Tibial nerve (tissue), 4 donors: ENCODE measurements around the gene CACNA1S. TPM values are rescaled to one million over a fixed set of nuclear protein-coding genes. Genes with fewer than 3 reads are reported as not detected.

Experiments used
- DNase-seq, 2 donors: peaks; one replicate each; pipeline ENCODE4 v3.0.0-alpha.2; 2019; ENCODE audit warnings: low spot score in 2 of 2
- H3K27ac ChIP-seq, 4 donors: fragments of 200-600 bp; sonication (generic) in 3 of 4; one replicate each; pipeline ENCODE4 v1.5.1; 2017 to 2019; ENCODE audit warnings: mild to moderate bottlenecking in 1 of 4
- H3K27me3 ChIP-seq, 2 donors: fragments of 200-600 bp; sonication (generic) in 1 of 2; one replicate each; pipeline versions ENCODE4 v1.5.1 to v1.6.0; 2017 to 2019
- H3K36me3 ChIP-seq, 3 donors: fragments of 200-600 bp; sonication (generic); one replicate each; pipeline ENCODE4 v1.5.1; 2018 to 2019
- H3K4me1 ChIP-seq, 4 donors: fragments of 200-600 bp; sonication (generic) in 3 of 4; one replicate each; pipeline ENCODE4 v1.5.1; 2017 to 2019
- H3K4me3 ChIP-seq, 4 donors: fragments of 200-600 bp; sonication (generic) in 3 of 4; one replicate each; pipeline ENCODE4 v1.5.1; 2017 to 2019; ENCODE audit warnings: mild to moderate bottlenecking in 1 of 4, moderate library complexity in 1 of 4
- H3K9me3 ChIP-seq, 4 donors: fragments of 200-600 bp; sonication (generic) in 3 of 4; one replicate each; pipeline ENCODE4 v1.5.1; 2017 to 2019
- CTCF ChIP-seq, 5 experiments: fragments of 200-600 bp in 3 of 5; fragments of 450-650 bp in 2 of 5; sonication (generic) in 3 of 5; IDR thresholded peaks; one replicate each; pipeline ENCODE4 v1.5.1; 2016 to 2019; ENCODE audit warnings: antibody characterized with exemption in 5 of 5, mild to moderate bottlenecking in 3 of 5, moderate library complexity in 2 of 5
- EP300 ChIP-seq, 2 donors: sonication (generic); formaldehyde crosslinking; IDR thresholded peaks; one replicate each; pipeline ENCODE4 v1.6.1; 2017; ENCODE audit warnings: antibody characterized with exemption in 2 of 2, mild to moderate bottlenecking in 1 of 2
- POLR2A ChIP-seq, 2 donors: fragments of 450-650 bp; IDR thresholded peaks; one replicate each; pipeline ENCODE4 v1.6.1; 2017; ENCODE audit warnings: antibody characterized with exemption in 2 of 2, mild to moderate bottlenecking in 2 of 2, moderate library complexity in 2 of 2
- WGBS, 2 donors: methylation state at CpG; one replicate each; pipeline ENCODE4 v1.1.5; 2018; 5-methylcytosine and 5-hydroxymethylcytosine counted together
- total RNA-seq, 4 donors: library from RNA; depleted of rRNA; stranded (reverse); fragments of >200 nt; gene quantifications; one replicate each; pipeline ENCODE4 v1.1.0, GENCODE V29; 2016

Gene CACNA1S
- total RNA-seq, 4 donors from 2014 or later, result not detected

GRCh38 chr1:201066986-201067385 lies 45.2 kb downstream of the CACNA1S start:
- TF ChIP-seq CTCF (IDR thresholded peaks at IDR 0.05), result no peak
- no peak for TF ChIP-seq POLR2A (IDR thresholded peaks at IDR 0.05)
- TF ChIP-seq EP300 (IDR thresholded peaks at IDR 0.05), result no peak
- H3K9me3 ChIP-seq, result no peaks in the 10 kb centered on the region
- no peaks in the 10 kb centered on the region for H3K36me3 ChIP-seq

GRCh38 chr1:201065686-201066085 lies 46.5 kb downstream of the CACNA1S start:
- Histone ChIP-seq H3K27me3 (peaks cover 0 to 6% of the 10 kb centered on the region in 2 donors), H3K27ac (no peak overlapping the region), H3K4me1 (no peaks in the 10 kb centered on the region), H3K4me3 (no peak overlapping the region), H3K9me3 (no peaks in the 10 kb centered on the region), H3K36me3 (no peaks in the 10 kb centered on the region)
- 90% methylated on average over 10 of the region's 10 CpGs for WGBS, 2 donors
- TF ChIP-seq CTCF (IDR thresholded peaks at IDR 0.05) (no peak), POLR2A (IDR thresholded peaks at IDR 0.05) (no peak), EP300 (IDR thresholded peaks at IDR 0.05) (no peak)
- no peak for DNase-seq

More at GRCh38 chr1:201066986-201067385, 45.2 kb downstream of the CACNA1S start:
- Histone ChIP-seq H3K27me3 (peaks cover 0 to 6% of the 10 kb centered on the region in 2 donors), H3K4me3 (no peak overlapping the region), H3K27ac (no peak overlapping the region), H3K4me1 (no peaks in the 10 kb centered on the region)
- no peak for DNase-seq
- WGBS, 2 donors, result 75 to 81% methylated on average over 4 of the region's 4 CpGs

- DNase-seq, result no peak
- Histone ChIP-seq H3K27ac (no peak overlapping the region), H3K4me1 (no peaks in the 10 kb centered on the region), H3K27me3 (no peaks in the 10 kb centered on the region), H3K9me3 (no peaks in the 10 kb centered on the region), H3K4me3 (no peak overlapping the region), H3K36me3 (no peaks in the 10 kb centered on the region)
- 56 to 71% methylated on average over 8 of the region's 8 CpGs for WGBS, 2 donors
- TF ChIP-seq POLR2A (IDR thresholded peaks at IDR 0.05) (no peak), CTCF (IDR thresholded peaks at IDR 0.05) (no peak), EP300 (IDR thresholded peaks at IDR 0.05) (no peak)
These were observed 47.4 kb downstream of the CACNA1S start for GRCh38 chr1:201064806-201065205.

GRCh38 chr1:201063145-201063544 lies 49.1 kb downstream of the CACNA1S start:
- no peaks in the 10 kb centered on the region for H3K36me3 ChIP-seq
- TF ChIP-seq CTCF (IDR thresholded peaks at IDR 0.05), result no peak
- TF ChIP-seq POLR2A (IDR thresholded peaks at IDR 0.05), result no peak
- no peak for TF ChIP-seq EP300 (IDR thresholded peaks at IDR 0.05)
- H3K27me3 ChIP-seq, result no peaks in the 10 kb centered on the region
- no peaks in the 10 kb centered on the region for H3K9me3 ChIP-seq
- no peaks in the 10 kb centered on the region for H3K4me1 ChIP-seq
- H3K27ac ChIP-seq, result no peak overlapping the region
- WGBS, 2 donors, result 89 to 95% methylated on average over 7 of the region's 7 CpGs
- DNase-seq, result no peak
- H3K4me3 ChIP-seq, result no peak overlapping the region

- DNase-seq, result no peak
- Histone ChIP-seq H3K4me1 (no peaks in the 10 kb centered on the region), H3K36me3 (no peaks in the 10 kb centered on the region), H3K9me3 (no peaks in the 10 kb centered on the region), H3K27me3 (no peaks in the 10 kb centered on the region), H3K27ac (no peak overlapping the region), H3K4me3 (no peak overlapping the region)
- TF ChIP-seq CTCF (IDR thresholded peaks at IDR 0.05), result no peak
- TF ChIP-seq POLR2A (IDR thresholded peaks at IDR 0.05), result no peak
- TF ChIP-seq EP300 (IDR thresholded peaks at IDR 0.05), result no peak
- 46 to 59% methylated on average over 7 to 8 of the region's 8 CpGs for WGBS, 2 donors
These were observed 49.6 kb downstream of the CACNA1S start for GRCh38 chr1:201062511-201063091.
